ENCODE results near the gene KLHL22.

DNA sequence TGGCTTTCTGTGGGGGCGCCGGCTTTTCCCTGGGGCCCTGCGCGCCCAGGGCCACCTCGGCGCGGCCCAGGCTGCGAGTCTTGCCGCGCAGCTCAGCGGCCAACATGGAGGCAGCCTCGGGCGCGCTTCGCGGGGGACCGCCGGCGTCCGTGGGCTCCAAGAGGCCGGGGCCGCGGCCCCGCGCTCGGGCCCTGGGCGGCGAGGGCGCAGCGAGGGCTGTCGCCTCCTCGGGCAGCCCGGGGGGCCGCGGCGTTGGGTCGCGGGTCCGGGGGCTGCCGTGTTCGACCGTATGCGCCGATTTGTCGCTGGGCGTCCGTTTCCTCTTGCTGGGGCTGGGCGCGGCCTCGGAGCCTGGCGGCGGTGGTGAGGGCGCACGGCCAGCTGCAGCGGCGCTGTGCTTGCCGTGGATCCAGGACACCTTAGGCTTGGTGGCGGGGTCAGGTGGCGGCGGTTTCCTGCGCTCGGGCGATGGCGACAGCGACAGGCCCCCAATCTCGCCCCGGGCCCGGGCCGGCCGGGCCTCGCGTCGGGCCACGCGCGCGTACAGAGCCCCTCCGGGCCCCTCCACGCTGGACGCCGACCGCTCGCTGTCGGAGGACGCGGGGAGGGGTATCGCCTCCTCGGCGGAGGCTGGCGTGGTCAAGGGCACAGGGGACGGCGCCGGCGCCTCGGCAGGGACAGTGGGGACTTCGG is 69.9 kb downstream of the KLHL22 start:
- TF ChIP-seq CTCF (conservative IDR thresholded peaks at IDR 0.05) (no peak), EZH2 (IDR thresholded peaks at IDR 0.05; ENCODE audit: low read depth) (no peak)

Measured in PC-9 (cell line).